Measurements from ENCODE around the gene BGLAP. TPM values are rescaled to one million over a fixed set of nuclear protein-coding genes. Genes with fewer than 3 reads are reported as not detected.

BGLAP gene
- total RNA-seq, 2 experiments from 2014 or later, result 1.3 to 3.0 TPM

- CTCF ChIA-PET, result interaction anchor here (1.0 to 1.8 kb wide), 7 partner anchors 16 to 102 kb away, joined by 3 to 8 read pairs (median 4); no protein-coding TSS in a partner anchor
- Mint-ChIP-seq H3K4me3 (no peak overlapping the region), H3K4me1 (peaks cover 20% of the 10 kb centered on the region), H3K36me3 (ENCODE audit: low read depth) (peaks cover 22% of the 10 kb centered on the region), H3K9me3 (no peaks in the 10 kb centered on the region), H3K27ac (no peak overlapping the region), H3K27me3 (no peaks in the 10 kb centered on the region)
- POLR2A ChIA-PET, result no interaction called here
- no peak for DNase-seq
Measured at GRCh38 chr1:156229809-156230472, 12.0 kb upstream of the BGLAP start.

DNA sequence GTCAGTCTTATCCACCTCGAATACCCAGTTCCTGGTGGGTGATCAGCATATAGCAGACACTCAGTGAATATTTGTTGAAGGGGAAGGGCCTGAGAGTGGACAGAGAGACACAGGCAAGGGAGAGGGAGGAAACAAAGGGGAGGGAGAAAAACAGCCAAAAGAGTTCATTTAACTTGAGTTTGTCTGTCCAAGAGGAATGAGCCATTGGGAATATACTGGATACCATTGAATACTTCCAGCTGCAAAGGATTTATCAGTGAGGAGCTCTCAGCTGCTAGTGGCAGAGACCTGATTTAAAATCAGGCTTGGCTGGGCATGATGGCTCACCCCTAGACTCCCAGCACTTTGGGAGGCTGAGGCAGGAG, 11.5 kb upstream of the BGLAP start:
- ChIA-PET CTCF (interaction anchor here (1.3 to 1.8 kb wide), 2 partner anchors 16 to 88 kb away, joined by 5 to 8 read pairs; no protein-coding TSS in a partner anchor), POLR2A (no interaction called here)
- no peaks in the 10 kb centered on the region for H3K9me3 Mint-ChIP-seq
- no peak overlapping the region for H3K27ac Mint-ChIP-seq
- no peak for DNase-seq
- peaks cover 20% of the 10 kb centered on the region for H3K36me3 Mint-ChIP-seq (ENCODE audit: low read depth)
- H3K4me3 Mint-ChIP-seq, result no peak overlapping the region
- peaks cover 17% of the 10 kb centered on the region for H3K4me1 Mint-ChIP-seq
- no peaks in the 10 kb centered on the region for H3K27me3 Mint-ChIP-seq

- peak overlapping the region; percentile 54 for H3K27ac Mint-ChIP-seq
- no peak for DNase-seq
- ChIA-PET CTCF (interaction anchor here (0.8 to 2.9 kb wide), 8 partner anchors 7 to 141 kb away, joined by 3 to 15 read pairs (median 4); partner anchors contain the start of gene BGLAP), POLR2A (interaction anchor here (0.5 to 0.6 kb wide), 2 partner anchors 9 to 78 kb away, joined by 3 to 4 read pairs; no protein-coding TSS in a partner anchor)
- peaks cover 25% of the 10 kb centered on the region for H3K36me3 Mint-ChIP-seq (ENCODE audit: low read depth)
- no peaks in the 10 kb centered on the region for H3K27me3 Mint-ChIP-seq
- H3K4me1 Mint-ChIP-seq, result peaks cover 6% of the 10 kb centered on the region
- no peaks in the 10 kb centered on the region for H3K9me3 Mint-ChIP-seq
- H3K4me3 Mint-ChIP-seq, result no peak overlapping the region
Measured at GRCh38 chr1:156232201-156232894, 9.6 kb upstream of the BGLAP start.

GRCh38 chr1:156233426-156234127, 8.4 kb upstream of the BGLAP start:
- Mint-ChIP-seq H3K27ac (no peak overlapping the region), H3K4me1 (peaks cover 3% of the 10 kb centered on the region), H3K4me3 (no peak overlapping the region), H3K27me3 (no peaks in the 10 kb centered on the region), H3K36me3 (ENCODE audit: low read depth) (peaks cover 30% of the 10 kb centered on the region), H3K9me3 (no peaks in the 10 kb centered on the region)
- CTCF ChIA-PET, result interaction anchor here (0.7 to 2.9 kb wide), 9 partner anchors 8 to 143 kb away, joined by 3 to 15 read pairs (median 3); partner anchors contain the start of genes BGLAP and PAQR6
- no peak for DNase-seq
- POLR2A ChIA-PET, result no interaction called here

- CTCF ChIA-PET, result interaction anchor here (0.9 to 1.5 kb wide), 2 partner anchors 38 to 83 kb away, joined by 3 to 4 read pairs; no protein-coding TSS in a partner anchor
- Mint-ChIP-seq H3K4me3 (no peak overlapping the region), H3K36me3 (ENCODE audit: low read depth) (peaks cover 35% of the 10 kb centered on the region)
Measured at GRCh38 chr1:156236164-156236563, 5.8 kb upstream of the BGLAP start.

GRCh38 chr1:156238248-156238647, 3.7 kb upstream of the BGLAP start:
- no peaks in the 10 kb centered on the region for H3K4me1 Mint-ChIP-seq
- no peaks in the 10 kb centered on the region for H3K9me3 Mint-ChIP-seq
- POLR2A ChIA-PET, result no interaction called here
- H3K27ac Mint-ChIP-seq, result no peak overlapping the region
- DNase-seq, result no peak
- CTCF ChIA-PET, result interaction anchor here (0.9 to 1.8 kb wide), 4 partner anchors 13 to 15 kb away, joined by 3 to 6 read pairs (median 5); no protein-coding TSS in a partner anchor
- no peaks in the 10 kb centered on the region for H3K27me3 Mint-ChIP-seq
- H3K4me3 Mint-ChIP-seq, result no peak overlapping the region
- H3K36me3 Mint-ChIP-seq (ENCODE audit: low read depth), result peaks cover 35% of the 10 kb centered on the region

More at GRCh38 chr1:156236164-156236563, 5.8 kb upstream of the BGLAP start:
- H3K9me3 Mint-ChIP-seq, result no peaks in the 10 kb centered on the region
- no peaks in the 10 kb centered on the region for H3K27me3 Mint-ChIP-seq
- DNase-seq, result no peak
- POLR2A ChIA-PET, result no interaction called here
- H3K27ac Mint-ChIP-seq, result no peak overlapping the region
- H3K4me1 Mint-ChIP-seq, result no peaks in the 10 kb centered on the region

DNA sequence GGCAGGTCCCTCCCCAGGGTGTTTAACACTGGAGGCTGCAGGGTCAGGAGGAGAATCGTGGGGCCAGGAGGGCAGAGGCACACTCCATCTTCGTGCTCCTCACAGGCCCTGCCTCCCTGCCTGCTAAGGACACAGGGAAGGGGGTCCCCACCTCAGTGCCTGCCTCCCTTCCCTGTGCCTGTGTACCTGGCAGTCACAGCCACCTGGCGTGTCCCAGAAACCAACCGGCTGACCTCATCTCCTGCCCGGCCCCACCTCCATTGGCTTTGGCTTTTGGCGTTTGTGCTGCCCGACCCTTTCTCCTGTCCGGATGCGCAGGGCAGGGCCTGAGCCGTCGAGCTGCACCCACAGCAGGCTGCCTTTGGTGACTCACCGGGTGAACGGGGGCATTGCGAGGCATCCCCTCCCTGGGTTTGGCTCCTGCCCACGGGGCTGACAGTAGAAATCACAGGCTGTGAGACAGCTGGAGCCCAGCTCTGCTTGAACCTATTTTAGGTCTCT, 623 bp upstream of the BGLAP start:
- H3K27ac Mint-ChIP-seq, result no peak overlapping the region
- no peaks in the 10 kb centered on the region for H3K27me3 Mint-ChIP-seq
- H3K4me3 Mint-ChIP-seq, result no peak overlapping the region
- peaks cover 17% of the 10 kb centered on the region for H3K4me1 Mint-ChIP-seq
- H3K9me3 Mint-ChIP-seq, result no peaks in the 10 kb centered on the region
- DNase-seq, result no peak
- CTCF ChIA-PET, result interaction anchor here (0.6 to 1.2 kb wide), 2 partner anchors 8 to 17 kb away, joined by 3 to 7 read pairs; no protein-coding TSS in a partner anchor
- POLR2A ChIA-PET, result interaction anchor here (0.6 kb wide), 1 partner anchor 9 kb away, joined by 4 read pairs; no protein-coding TSS in a partner anchor
- peaks cover 26% of the 10 kb centered on the region for H3K36me3 Mint-ChIP-seq (ENCODE audit: low read depth)

DNA sequence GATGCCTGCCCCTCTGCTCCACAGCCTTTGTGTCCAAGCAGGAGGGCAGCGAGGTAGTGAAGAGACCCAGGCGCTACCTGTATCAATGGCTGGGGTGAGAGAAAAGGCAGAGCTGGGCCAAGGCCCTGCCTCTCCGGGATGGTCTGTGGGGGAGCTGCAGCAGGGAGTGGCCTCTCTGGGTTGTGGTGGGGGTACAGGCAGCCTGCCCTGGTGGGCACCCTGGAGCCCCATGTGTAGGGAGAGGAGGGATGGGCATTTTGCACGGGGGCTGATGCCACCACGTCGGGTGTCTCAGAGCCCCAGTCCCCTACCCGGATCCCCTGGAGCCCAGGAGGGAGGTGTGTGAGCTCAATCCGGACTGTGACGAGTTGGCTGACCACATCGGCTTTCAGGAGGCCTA, 754 bp downstream of the BGLAP start:
- POLR2A ChIA-PET, result no interaction called here
- Mint-ChIP-seq H3K27ac (no peak overlapping the region), H3K4me3 (no peak overlapping the region), H3K27me3 (no peaks in the 10 kb centered on the region), H3K36me3 (ENCODE audit: low read depth) (peaks cover 18% of the 10 kb centered on the region), H3K9me3 (no peaks in the 10 kb centered on the region), H3K4me1 (peaks cover 18% of the 10 kb centered on the region)
- DNase-seq, result no peak
- CTCF ChIA-PET, result interaction anchor here (1.0 to 2.1 kb wide), 3 partner anchors 10 to 97 kb away, joined by 4 to 7 read pairs (median 7); no protein-coding TSS in a partner anchor

DNA sequence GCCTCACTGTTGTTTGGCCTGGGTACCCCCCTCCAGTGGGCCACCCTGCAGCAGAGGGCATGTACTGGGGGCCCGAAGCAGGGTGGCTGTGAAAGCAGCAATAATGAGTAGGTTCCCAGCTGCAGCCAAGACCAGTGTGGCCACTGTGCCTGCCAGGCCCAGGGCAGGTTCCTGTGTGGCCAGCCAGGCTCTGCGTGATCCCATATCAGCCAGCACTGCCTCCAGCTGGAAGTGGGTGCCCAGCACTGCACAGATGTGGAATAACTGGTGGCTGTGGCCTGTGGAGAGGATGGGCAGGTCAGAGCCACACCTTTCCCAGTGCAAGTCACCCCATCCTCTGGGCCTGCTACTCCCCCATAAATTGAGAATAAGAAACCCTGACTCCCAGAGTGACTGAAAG, 2.1 kb downstream of the BGLAP start:
- Mint-ChIP-seq H3K27ac (no peak overlapping the region), H3K36me3 (ENCODE audit: low read depth) (peaks cover 10% of the 10 kb centered on the region), H3K4me3 (no peak overlapping the region), H3K4me1 (peaks cover 18% of the 10 kb centered on the region), H3K27me3 (no peaks in the 10 kb centered on the region), H3K9me3 (no peaks in the 10 kb centered on the region)
- POLR2A ChIA-PET, result no interaction called here
- no peak for DNase-seq
- CTCF ChIA-PET, result interaction anchor here (1.1 to 4.7 kb wide), 4 partner anchors 16 to 99 kb away, joined by 3 to 21 read pairs (median 5); no protein-coding TSS in a partner anchor

GRCh38 chr1:156244712-156245111, 2.7 kb downstream of the BGLAP start:
- Mint-ChIP-seq H3K4me3 (peak overlapping the region; percentile 67), H3K9me3 (no peaks in the 10 kb centered on the region), H3K4me1 (peaks cover 18% of the 10 kb centered on the region), H3K27ac (peak overlapping the region; percentile 83), H3K27me3 (no peaks in the 10 kb centered on the region), H3K36me3 (ENCODE audit: low read depth) (peaks cover 7% of the 10 kb centered on the region)
- CTCF ChIA-PET, result interaction anchor here (0.7 to 4.7 kb wide), 3 partner anchors 12 to 21 kb away, joined by 3 to 21 read pairs (median 3); no protein-coding TSS in a partner anchor
- POLR2A ChIA-PET, result no interaction called here
- no peak for DNase-seq

GRCh38 chr1:156245451-156246232, 3.7 kb downstream of the BGLAP start:
- no peaks in the 10 kb centered on the region for H3K9me3 Mint-ChIP-seq
- H3K27me3 Mint-ChIP-seq, result no peaks in the 10 kb centered on the region
- POLR2A ChIA-PET, result no interaction called here
- peak overlapping the region; percentile 83 for H3K27ac Mint-ChIP-seq
- peak; percentile 57 for DNase-seq
- peaks cover 9% of the 10 kb centered on the region for H3K36me3 Mint-ChIP-seq (ENCODE audit: low read depth)
- CTCF ChIA-PET, result interaction anchor here (0.9 to 4.7 kb wide), 11 partner anchors 14 to 200 kb away, joined by 3 to 21 read pairs (median 3); no protein-coding TSS in a partner anchor
- peaks cover 18% of the 10 kb centered on the region for H3K4me1 Mint-ChIP-seq
- peak overlapping the region; percentile 67 for H3K4me3 Mint-ChIP-seq

Measured in activated CD4-positive, alpha-beta T cell treated with anti-CD3 and anti-CD28 coated beads, Interleukin-2, amount 10 ng/mL, durations not matched to agents 7 days and 5 days (primary cell).